Panc1 (cell line): Measurements from ENCODE around the gene PIP4K2A.

Experiments used
- CTCF ChIP-seq: fragments of 450-650 bp; IDR thresholded peaks from 2 replicates; pipeline ENCODE4 v1.5.1; 2017; ENCODE audit warnings: mild to moderate bottlenecking
- POLR2AphosphoS5 ChIP-seq: IDR thresholded peaks from 2 replicates; pipeline ENCODE4 v1.6.1; 2012; ENCODE audit warnings: mild to moderate bottlenecking, low read depth, low read length, moderate library complexity
- REST ChIP-seq, 2 experiments: IDR thresholded peaks; 2 replicates each; pipeline ENCODE4 v1.6.1; 2011 to 2012; ENCODE audit warnings: low read depth in 2 of 2, control low read depth in 1 of 2, low read length in 1 of 2, mild to moderate bottlenecking in 1 of 2, moderate library complexity in 1 of 2; ENCODE audit not compliant: insufficient read depth in 1 of 2
- SIN3A ChIP-seq: IDR thresholded peaks from 2 replicates; pipeline ENCODE4 v1.6.1; 2012; ENCODE audit warnings: low read depth, mild to moderate bottlenecking, low read length, moderate library complexity, borderline replicate concordance; ENCODE audit not compliant: insufficient read depth
- TCF7L2 ChIP-seq: IDR thresholded peaks from 2 replicates; pipeline ENCODE4 v1.6.1; 2011; ENCODE audit warnings: mild to moderate bottlenecking, low read depth, low read length, inconsistent platforms

GRCh38 chr10:22550732-22551131 lies 163.6 kb downstream of the PIP4K2A start:
- TF ChIP-seq CTCF: peak; percentile 72
- TF ChIP-seq POLR2AphosphoS5: no peak
- TF ChIP-seq SIN3A: no peak
- no peak for TF ChIP-seq TCF7L2
- TF ChIP-seq REST (IDR thresholded peaks at IDR 0.05; ENCODE audit: insufficient read depth in 1 of 2, low read depth in 2 of 2, low read length in 1 of 2): no peak
